Common myeloid progenitor, CD34-positive (primary cell): ENCODE data around the gene SPATA20.

ENCODE experiments used
- CTCF ChIA-PET: fragments of 350-600 bp; sonication (Branson Sonifier 250); formaldehyde crosslinking; loops from one replicate; lab custom pipeline; 2021; ENCODE audit warnings: antibody characterized with exemption; lab: Charles Lee
- POLR2A ChIA-PET: fragments of 350-600 bp; sonication (Branson Sonifier 250); formaldehyde crosslinking; loops from one replicate; lab custom pipeline; 2021; ENCODE audit warnings: antibody characterized with exemption; lab: Charles Lee
- DNase-seq, 3 donors: peaks; one replicate each; pipeline versions ENCODE4 v3.0.0 to v3.0.0-alpha.2; 2013
- H3K27ac ChIP-seq, 2 experiments: 1 replicate in 1 of 2; 2 replicates in 1 of 2; pipeline ENCODE4 v1.7.0; 2013; ENCODE audit warnings: inconsistent platforms in 2 of 2, low read length in 2 of 2, mild to moderate bottlenecking in 2 of 2, low read depth in 1 of 2, moderate library complexity in 1 of 2; ENCODE audit not compliant: severe bottlenecking in 2 of 2, insufficient read depth in 1 of 2, poor library complexity in 1 of 2
- H3K27me3 ChIP-seq, 5 experiments: replicated peaks in 2 of 5; 1 replicate in 3 of 5; 2 replicates in 2 of 5; pipeline versions ENCODE4 v1.6.1 to v1.7.0; 2013; ENCODE audit warnings: low read length in 4 of 5, mild to moderate bottlenecking in 2 of 5, moderate library complexity in 2 of 5, inconsistent platforms in 1 of 5; ENCODE audit not compliant: insufficient read depth in 5 of 5, control insufficient read depth in 4 of 5
- H3K36me3 ChIP-seq, 4 experiments: 1 replicate in 2 of 4; 2 replicates in 2 of 4; pipeline versions ENCODE4 v1.6.1 to v1.7.0; 2013; ENCODE audit warnings: low read length in 3 of 4, control low read depth in 1 of 4, mild to moderate bottlenecking in 1 of 4; ENCODE audit not compliant: control insufficient read depth in 4 of 4, insufficient read depth in 4 of 4
- H3K4me1 ChIP-seq, 4 experiments: 1 replicate in 3 of 4; 2 replicates in 1 of 4; pipeline versions ENCODE4 v1.6.1 to v1.7.1; 2013; ENCODE audit warnings: low read length in 3 of 4, mild to moderate bottlenecking in 3 of 4, control low read depth in 1 of 4, inconsistent platforms in 1 of 4, moderate library complexity in 1 of 4; ENCODE audit not compliant: control insufficient read depth in 4 of 4, insufficient read depth in 4 of 4; ENCODE audit errors: control extremely low read depth in 1 of 4
- H3K4me3 ChIP-seq, 7 experiments: 1 replicate in 4 of 7; 2 replicates in 3 of 7; pipeline versions ENCODE4 v1.5.1 to v1.7.0; 2013; ENCODE audit warnings: mild to moderate bottlenecking in 7 of 7, low read length in 6 of 7, moderate library complexity in 6 of 7, inconsistent platforms in 2 of 7, low read depth in 2 of 7, control low read depth in 1 of 7; ENCODE audit not compliant: insufficient read depth in 4 of 7, control insufficient read depth in 1 of 7; ENCODE audit errors: extremely low read depth in 1 of 7
- H3K9me3 ChIP-seq, 5 experiments: 1 replicate in 4 of 5; 2 replicates in 1 of 5; pipeline versions ENCODE4 v1.6.1 to v1.7.1; 2013; ENCODE audit warnings: low read length in 4 of 5, mild to moderate bottlenecking in 2 of 5, inconsistent platforms in 1 of 5, low read depth in 1 of 5, moderate library complexity in 1 of 5; ENCODE audit not compliant: control insufficient read depth in 4 of 5, insufficient read depth in 2 of 5; ENCODE audit errors: control extremely low read depth in 1 of 5
- WGBS: methylation state at CpG from one replicate; pipeline ENCODE4 v1.1.5; 2013; ENCODE audit not compliant: insufficient coverage; 5-methylcytosine and 5-hydroxymethylcytosine counted together

Gene SPATA20

DNA sequence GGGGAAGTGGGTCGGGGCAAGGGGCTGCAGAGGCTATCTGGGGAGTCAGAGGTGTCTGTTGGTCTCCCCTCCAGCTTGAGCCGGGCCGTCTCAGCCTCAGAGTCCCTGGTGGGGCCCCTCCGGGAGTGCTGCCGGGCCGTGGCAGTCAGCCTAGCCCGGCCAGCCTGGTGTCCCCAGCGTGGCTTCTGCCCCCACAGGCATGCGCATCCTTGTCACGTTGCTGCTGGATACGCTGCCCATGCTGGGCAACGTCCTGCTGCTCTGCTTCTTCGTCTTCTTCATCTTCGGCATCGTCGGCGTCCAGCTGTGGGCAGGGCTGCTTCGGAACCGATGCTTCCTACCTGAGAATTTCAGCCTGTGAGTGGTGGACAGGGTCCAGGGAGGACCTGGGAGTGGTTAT is 24.7 kb downstream of the SPATA20 start:
- no peak for DNase-seq
- no peak overlapping the region for H3K27ac ChIP-seq
- H3K4me1 ChIP-seq = no peaks in the 10 kb centered on the region
- POLR2A ChIA-PET = no interaction called here
- H3K27me3 ChIP-seq = peaks cover 0 to 15% (median 9%) of the 10 kb centered on the region in 5 experiments
- 82% methylated on average over 19 of the region's 19 CpGs for WGBS
- no peaks in the 10 kb centered on the region for H3K36me3 ChIP-seq
- H3K4me3 ChIP-seq = no peak overlapping the region
- no peaks in the 10 kb centered on the region for H3K9me3 ChIP-seq
- CTCF ChIA-PET = interaction anchor here (1.6 kb wide), 1 partner anchor 39 kb away, joined by 3 read pairs; no protein-coding TSS in a partner anchor

- WGBS = 98% methylated on average over 18 of the region's 20 CpGs
- H3K36me3 ChIP-seq = no peaks in the 10 kb centered on the region
- H3K4me1 ChIP-seq = no peaks in the 10 kb centered on the region
- CTCF ChIA-PET = interaction anchor here (1.1 to 2.4 kb wide), 3 partner anchors 11 to 38 kb away, joined by 3 to 13 read pairs (median 4); partner anchors contain the start of gene CACNA1G
- DNase-seq = no peak
- POLR2A ChIA-PET = no interaction called here
- no peaks in the 10 kb centered on the region for H3K9me3 ChIP-seq
- no peak overlapping the region for H3K4me3 ChIP-seq
- H3K27me3 ChIP-seq = peaks cover 0 to 8% (median 2%) of the 10 kb centered on the region in 5 experiments
- no peak overlapping the region for H3K27ac ChIP-seq
Measured at GRCh38 chr17:50572541-50572940, 25.6 kb downstream of the SPATA20 start.

DNA sequence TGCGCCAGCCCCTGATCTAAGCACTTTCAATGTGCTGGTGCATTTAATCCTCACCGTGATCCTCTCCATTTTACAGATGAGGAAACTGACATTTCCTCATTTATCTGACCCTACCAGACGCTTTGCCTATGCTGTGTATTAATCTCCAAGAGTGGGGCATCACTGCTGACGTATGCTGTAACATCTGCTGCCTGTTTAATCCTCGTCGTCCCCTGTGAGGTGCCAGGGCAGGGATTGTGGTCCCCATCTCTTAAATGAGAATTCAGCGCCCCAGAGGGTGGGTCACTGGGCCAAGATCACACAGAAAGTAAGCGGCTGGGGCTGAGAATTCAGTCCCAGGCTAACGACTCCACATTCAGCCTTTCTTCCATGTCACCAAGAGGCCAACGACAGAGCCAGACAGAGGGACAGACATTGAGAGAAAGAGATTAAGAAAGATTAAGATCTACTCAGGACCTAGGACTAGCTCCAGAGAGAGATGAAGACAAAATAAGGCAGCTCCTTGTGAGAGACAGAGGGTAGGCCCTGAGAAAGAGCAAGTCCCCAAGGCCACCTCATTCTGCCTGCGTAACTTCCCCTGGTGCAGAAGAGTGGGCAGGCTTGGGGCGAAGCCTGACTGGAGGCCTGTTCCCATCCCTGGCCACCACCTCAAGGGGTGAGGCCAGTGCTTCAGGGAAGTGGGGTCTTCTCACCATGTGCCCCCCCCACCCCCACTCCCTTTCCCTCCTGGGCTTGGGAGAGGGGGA is 27.1 kb downstream of the SPATA20 start:
- ChIA-PET CTCF (interaction anchor here (1.6 to 2.4 kb wide), 2 partner anchors 13 to 46 kb away, joined by 3 to 13 read pairs; partner anchors contain the start of gene CACNA1G), POLR2A (no interaction called here)
- WGBS = 100% methylated on average over 8 of the region's 12 CpGs
- H3K4me3 ChIP-seq = no peak overlapping the region
- no peak for DNase-seq
- H3K9me3 ChIP-seq = no peaks in the 10 kb centered on the region
- H3K4me1 ChIP-seq = no peaks in the 10 kb centered on the region
- no peaks in the 10 kb centered on the region for H3K36me3 ChIP-seq
- H3K27me3 ChIP-seq = peaks cover 0 to 7% (median 2%) of the 10 kb centered on the region in 5 experiments
- H3K27ac ChIP-seq = no peak overlapping the region

DNA sequence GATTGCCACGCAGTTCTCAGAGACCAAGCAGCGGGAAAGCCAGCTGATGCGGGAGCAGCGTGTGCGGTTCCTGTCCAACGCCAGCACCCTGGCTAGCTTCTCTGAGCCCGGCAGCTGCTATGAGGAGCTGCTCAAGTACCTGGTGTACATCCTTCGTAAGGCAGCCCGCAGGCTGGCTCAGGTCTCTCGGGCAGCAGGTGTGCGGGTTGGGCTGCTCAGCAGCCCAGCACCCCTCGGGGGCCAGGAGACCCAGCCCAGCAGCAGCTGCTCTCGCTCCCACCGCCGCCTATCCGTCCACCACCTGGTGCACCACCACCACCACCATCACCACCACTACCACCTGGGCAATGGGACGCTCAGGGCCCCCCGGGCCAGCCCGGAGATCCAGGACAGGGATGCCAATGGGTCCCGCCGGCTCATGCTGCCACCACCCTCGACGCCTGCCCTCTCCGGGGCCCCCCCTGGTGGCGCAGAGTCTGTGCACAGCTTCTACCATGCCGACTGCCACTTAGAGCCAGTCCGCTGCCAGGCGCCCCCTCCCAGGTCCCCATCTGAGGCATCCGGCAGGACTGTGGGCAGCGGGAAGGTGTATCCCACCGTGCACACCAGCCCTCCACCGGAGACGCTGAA is 28.7 kb downstream of the SPATA20 start:
- ChIA-PET CTCF (interaction anchor here (1.0 to 2.2 kb wide), 6 partner anchors 11 to 50 kb away, joined by 3 to 10 read pairs (median 4); no protein-coding TSS in a partner anchor), POLR2A (no interaction called here)
- H3K27ac ChIP-seq = no peak overlapping the region
- no peaks in the 10 kb centered on the region for H3K36me3 ChIP-seq
- H3K4me3 ChIP-seq = no peak overlapping the region
- no peak for DNase-seq
- no peaks in the 10 kb centered on the region for H3K9me3 ChIP-seq
- H3K27me3 ChIP-seq = peaks cover 0 to 9% (median 2%) of the 10 kb centered on the region in 5 experiments
- WGBS = 95% methylated on average over 27 of the region's 33 CpGs
- peaks cover 0 to 2% (median 0%) of the 10 kb centered on the region in 4 experiments for H3K4me1 ChIP-seq

- Histone ChIP-seq H3K27ac (no peak overlapping the region), H3K36me3 (no peaks in the 10 kb centered on the region), H3K4me3 (no peak overlapping the region), H3K9me3 (no peaks in the 10 kb centered on the region), H3K27me3 (peaks cover 0 to 9% (median 2%) of the 10 kb centered on the region in 5 experiments), H3K4me1 (peaks cover 0 to 2% (median 0%) of the 10 kb centered on the region in 4 experiments)
- ChIA-PET CTCF (interaction anchor here (0.6 to 2.2 kb wide), 5 partner anchors 10 to 964 kb away, joined by 3 to 10 read pairs (median 3); no protein-coding TSS in a partner anchor), POLR2A (no interaction called here)
- 64% methylated on average over 13 of the region's 13 CpGs for WGBS
- DNase-seq = no peak
Measured at GRCh38 chr17:50576864-50577263, 29.9 kb downstream of the SPATA20 start.

- CTCF ChIA-PET = interaction anchor here (1.6 to 2.2 kb wide), 2 partner anchors 45 to 48 kb away, joined by 3 to 8 read pairs; no protein-coding TSS in a partner anchor
- no peaks in the 10 kb centered on the region for H3K36me3 ChIP-seq
- H3K27me3 ChIP-seq = peaks cover 0 to 9% (median 2%) of the 10 kb centered on the region in 5 experiments
- H3K4me3 ChIP-seq = no peak overlapping the region
- H3K4me1 ChIP-seq = peaks cover 0 to 2% (median 0%) of the 10 kb centered on the region in 4 experiments
- POLR2A ChIA-PET = no interaction called here
- no peaks in the 10 kb centered on the region for H3K9me3 ChIP-seq
- no peak overlapping the region for H3K27ac ChIP-seq
- DNase-seq = no peak
- 94% methylated on average over 9 of the region's 13 CpGs for WGBS
Measured at GRCh38 chr17:50577451-50577954, 30.5 kb downstream of the SPATA20 start.
